ENCODE data around the gene MGAM2. TPM values are rescaled to one million over a fixed set of nuclear protein-coding genes. Genes with fewer than 3 reads are reported as not detected.

The MGAM2 gene
- total and polyA plus RNA-seq, 2 of the 4 experiments (the other 2 are of a cell fraction), result not detected

DNA sequence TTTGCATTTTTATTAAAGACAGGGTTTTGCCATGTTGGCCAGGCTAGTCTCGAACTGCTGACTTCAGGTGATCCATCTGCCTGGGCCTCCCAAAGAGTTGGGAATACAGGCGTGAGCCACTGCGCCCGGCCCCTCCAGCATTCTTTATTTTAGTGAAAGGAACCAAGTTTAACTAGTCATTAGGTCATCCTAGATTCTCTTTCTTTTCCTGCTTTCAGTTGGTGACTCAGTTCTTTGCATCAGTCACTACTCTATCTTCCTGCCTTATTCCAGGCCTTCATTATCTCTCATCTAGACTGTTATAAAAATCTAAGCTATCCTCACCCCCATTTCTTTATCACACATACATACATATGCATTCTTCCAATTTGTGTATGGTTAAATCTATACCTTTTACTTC is 82.7 kb downstream of the MGAM2 start:
- no peak overlapping the region for H3K27ac ChIP-seq (ENCODE audit: insufficient read depth, low read length)
- H4K8ac ChIP-seq (ENCODE audit: low read depth in 2 of 2, low read length in 2 of 2), result no peak overlapping the region
- no peak overlapping the region for H3K4me2 ChIP-seq (ENCODE audit: low read depth, low read length)
- TF ChIP-seq, protein P1, sequence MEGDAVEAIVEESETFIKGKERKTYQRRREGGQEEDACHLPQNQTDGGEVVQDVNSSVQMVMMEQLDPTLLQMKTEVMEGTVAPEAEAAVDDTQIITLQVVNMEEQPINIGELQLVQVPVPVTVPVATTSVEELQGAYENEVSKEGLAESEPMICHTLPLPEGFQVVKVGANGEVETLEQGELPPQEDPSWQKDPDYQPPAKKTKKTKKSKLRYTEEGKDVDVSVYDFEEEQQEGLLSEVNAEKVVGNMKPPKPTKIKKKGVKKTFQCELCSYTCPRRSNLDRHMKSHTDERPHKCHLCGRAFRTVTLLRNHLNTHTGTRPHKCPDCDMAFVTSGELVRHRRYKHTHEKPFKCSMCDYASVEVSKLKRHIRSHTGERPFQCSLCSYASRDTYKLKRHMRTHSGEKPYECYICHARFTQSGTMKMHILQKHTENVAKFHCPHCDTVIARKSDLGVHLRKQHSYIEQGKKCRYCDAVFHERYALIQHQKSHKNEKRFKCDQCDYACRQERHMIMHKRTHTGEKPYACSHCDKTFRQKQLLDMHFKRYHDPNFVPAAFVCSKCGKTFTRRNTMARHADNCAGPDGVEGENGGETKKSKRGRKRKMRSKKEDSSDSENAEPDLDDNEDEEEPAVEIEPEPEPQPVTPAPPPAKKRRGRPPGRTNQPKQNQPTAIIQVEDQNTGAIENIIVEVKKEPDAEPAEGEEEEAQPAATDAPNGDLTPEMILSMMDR (conservative IDR thresholded peaks at IDR 0.05; ENCODE audit: low read depth, low read length), result no peak
- no peak overlapping the region for H3K4me3 ChIP-seq (ENCODE audit: insufficient read depth, low read depth, low read length)
- no peak overlapping the region for H2AK5ac ChIP-seq (ENCODE audit: low read depth, low read length)
- H3K4ac ChIP-seq (ENCODE audit: low read depth, low read length), result no peak overlapping the region
- H2BK5ac ChIP-seq (ENCODE audit: low read depth, low read length, poor library complexity, severe bottlenecking), result no peak overlapping the region
- H2BK20ac ChIP-seq (ENCODE audit: low read depth, low read length), result no peak overlapping the region
- no peak overlapping the region for H3K9ac ChIP-seq (ENCODE audit: low read depth, low read length)
- no peak overlapping the region for H3K23ac ChIP-seq (ENCODE audit: low read depth, low read length)
- H2BK120ac ChIP-seq (ENCODE audit: low read depth, low read length), result no peak overlapping the region
- no peaks in the 10 kb centered on the region for H3K36me3 ChIP-seq (ENCODE audit: control insufficient read depth, insufficient read depth, low read length)
- ATAC-seq (ENCODE audit: low read depth) (no peak), DNase-seq (no peak)
- H3K4me1 ChIP-seq (ENCODE audit: control insufficient read depth, insufficient read depth, low read length), result no peaks in the 10 kb centered on the region
- peaks cover 11% of the 10 kb centered on the region for H3K9me3 ChIP-seq (ENCODE audit: control insufficient read depth, insufficient read depth, low read length)
- no peak overlapping the region for H3K56ac ChIP-seq (ENCODE audit: extremely low read depth, insufficient read depth, low read length)
- no peak overlapping the region for H2AFZ ChIP-seq (replicated peaks; ENCODE audit: low read length, poor library complexity)
- no peak overlapping the region for H2AK9ac ChIP-seq (replicated peaks; ENCODE audit: low read depth, low read length, poor library complexity)
- CTCF ChIA-PET, result no interaction called here
- H3K9me1 ChIP-seq (ENCODE audit: insufficient read depth, low read length), result no peaks in the 10 kb centered on the region
- WGBS, 2 experiments (ENCODE audit: extremely low coverage in 2 of 2, insufficient read length in 1 of 2), result 0% methylated on average over 1 of the region's 4 CpGs; no CpG with 5 or more reads in 1 of the 2 experiments
- BruUV-seq (replicated peaks), result no TSS peak
- no peaks in the 10 kb centered on the region for H4K20me1 ChIP-seq (ENCODE audit: insufficient read depth, low read length)
- H3K27me3 ChIP-seq (ENCODE audit: control insufficient read depth, insufficient read depth, low read length), result no peaks in the 10 kb centered on the region
- no peaks in the 10 kb centered on the region for H3K79me1 ChIP-seq (ENCODE audit: low read depth in 1 of 2, low read length in 2 of 2)
- H3K18ac ChIP-seq (ENCODE audit: low read depth, low read length), result no peak overlapping the region
- H2BK15ac ChIP-seq (ENCODE audit: low read depth, low read length), result no peak overlapping the region
- no peak overlapping the region for H4K5ac ChIP-seq (ENCODE audit: low read depth, low read length)
- in situ Hi-C loops (cut with MboI; ENCODE audit: low sequenced_read_pairs), result no loop called here
- H3K14ac ChIP-seq (replicated peaks; ENCODE audit: low read depth, low read length), result no peak overlapping the region
- POLR2A ChIA-PET (ENCODE audit: unreplicated experiment), result no interaction called here
- intact Hi-C loops (cut with micrococcal nuclease), result no loop called here
- dilution Hi-C loops (cut with HindIII; ENCODE audit: low sequenced_read_pairs, unreplicated experiment), result no loop called here
- H4K91ac ChIP-seq (ENCODE audit: insufficient read depth, low read depth, low read length), result no peak overlapping the region

All from IMR-90 (cell line).